ENCODE data around the gene SMG7.

The SMG7 gene

GRCh38 chr1:183483224-183483623 is 10.9 kb downstream of the SMG7 start:
- Histone ChIP-seq H3K27ac (no peak overlapping the region), H3K4me2 (no peak overlapping the region), H4K20me1 (peaks cover 88% of the 10 kb centered on the region), H3K4me1 (peaks cover 39% of the 10 kb centered on the region), H3K9me3 (no peaks in the 10 kb centered on the region), H3K27me3 (no peaks in the 10 kb centered on the region), H3K36me3 (peaks cover 30% of the 10 kb centered on the region), H3K9ac (no peak overlapping the region), H3K4me3 (no peak overlapping the region)
- TF ChIP-seq Cebpa-rat (IDR thresholded peaks at IDR 0.05): no peak

GRCh38 chr1:183484254-183484653 is 12.0 kb downstream of the SMG7 start:
- H3K4me1 ChIP-seq: peaks cover 28% of the 10 kb centered on the region
- H3K27ac ChIP-seq: no peak overlapping the region
- no peak overlapping the region for H3K4me3 ChIP-seq
- H3K36me3 ChIP-seq: peaks cover 30% of the 10 kb centered on the region
- H3K9me3 ChIP-seq: no peaks in the 10 kb centered on the region
- no peak overlapping the region for H3K9ac ChIP-seq
- peaks cover 98% of the 10 kb centered on the region for H4K20me1 ChIP-seq
- H3K4me2 ChIP-seq: no peak overlapping the region
- TF ChIP-seq Cebpa-rat (IDR thresholded peaks at IDR 0.05): no peak
- H3K27me3 ChIP-seq: no peaks in the 10 kb centered on the region

- no peak for TF ChIP-seq Cebpa-rat (IDR thresholded peaks at IDR 0.05)
- H3K4me1 ChIP-seq: peaks cover 22% of the 10 kb centered on the region
- no peaks in the 10 kb centered on the region for H3K9me3 ChIP-seq
- H3K4me3 ChIP-seq: no peak overlapping the region
- H3K4me2 ChIP-seq: no peak overlapping the region
- no peak overlapping the region for H3K9ac ChIP-seq
- peaks cover 100% of the 10 kb centered on the region for H4K20me1 ChIP-seq
- no peak overlapping the region for H3K27ac ChIP-seq
- H3K27me3 ChIP-seq: no peaks in the 10 kb centered on the region
- H3K36me3 ChIP-seq: peaks cover 30% of the 10 kb centered on the region
These were observed 12.6 kb downstream of the SMG7 start for GRCh38 chr1:183484851-183485250.

DNA sequence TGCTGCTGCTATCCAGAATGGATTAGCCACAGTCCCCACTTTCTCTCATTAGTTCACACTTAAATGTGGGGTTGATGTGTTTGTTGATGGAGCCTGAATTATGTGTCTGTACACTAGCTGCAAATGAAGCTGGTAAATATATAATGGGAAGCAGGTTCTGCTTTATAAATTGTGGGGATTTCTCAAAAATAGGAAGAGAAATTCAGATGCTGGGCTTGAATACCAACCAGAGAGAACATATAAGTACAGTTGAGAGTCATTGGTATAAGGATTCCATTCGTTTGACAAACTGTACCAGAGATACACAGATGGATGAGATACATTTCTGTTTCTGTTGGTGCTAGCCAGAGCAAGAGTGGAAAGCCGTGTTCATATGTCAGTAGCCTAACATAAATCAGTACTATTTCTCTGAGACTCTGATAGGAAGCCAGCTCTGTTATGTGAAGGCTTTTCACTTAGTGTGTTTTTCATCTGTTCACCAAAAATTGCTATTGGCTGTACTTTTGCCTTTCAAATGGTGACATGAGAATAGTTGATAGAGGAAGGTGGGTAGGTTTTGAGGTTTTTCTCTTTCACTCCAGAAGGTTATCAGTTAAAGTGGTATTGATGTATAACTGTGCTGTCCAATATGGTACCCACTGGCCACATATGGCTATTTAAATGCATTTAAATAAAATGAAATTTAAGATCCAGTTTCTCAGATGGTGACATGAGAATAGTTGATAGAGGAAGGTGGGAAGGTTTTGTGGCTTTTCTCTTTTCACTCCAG is 15.6 kb downstream of the SMG7 start:
- TF ChIP-seq Cebpa-rat (IDR thresholded peaks at IDR 0.05): no peak
- Histone ChIP-seq H3K36me3 (peaks cover 17% of the 10 kb centered on the region), H3K9ac (no peak overlapping the region), H3K4me1 (no peaks in the 10 kb centered on the region), H3K4me3 (no peak overlapping the region), H4K20me1 (peaks cover 100% of the 10 kb centered on the region), H3K27me3 (no peaks in the 10 kb centered on the region), H3K4me2 (no peak overlapping the region), H3K27ac (no peak overlapping the region), H3K9me3 (no peaks in the 10 kb centered on the region)

DNA sequence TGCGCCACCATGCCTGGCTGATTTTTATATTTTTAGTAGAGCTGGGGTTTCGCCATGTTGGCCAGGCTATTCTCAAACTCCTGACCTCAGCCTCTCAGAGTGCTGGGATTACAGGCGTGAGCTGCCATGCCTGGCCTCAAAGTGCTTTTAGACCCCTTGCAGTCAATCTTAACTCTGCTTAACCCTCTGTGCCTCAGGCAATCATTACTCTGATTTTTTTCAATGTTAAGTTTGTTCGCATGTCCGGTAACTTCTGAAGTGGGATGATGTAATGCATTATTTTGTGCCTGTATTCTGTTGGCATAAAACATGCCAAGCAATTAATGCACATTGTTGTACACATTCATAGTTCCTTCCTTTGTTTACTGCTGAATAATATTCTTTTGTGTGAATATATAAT is 18.6 kb downstream of the SMG7 start:
- Histone ChIP-seq H3K4me2 (no peak overlapping the region), H3K4me3 (no peak overlapping the region), H3K9ac (no peak overlapping the region), H4K20me1 (peaks cover 100% of the 10 kb centered on the region), H3K27ac (no peak overlapping the region), H3K9me3 (no peaks in the 10 kb centered on the region), H3K4me1 (peaks cover 16% of the 10 kb centered on the region), H3K27me3 (no peaks in the 10 kb centered on the region), H3K36me3 (peaks cover 17% of the 10 kb centered on the region)
- no peak for TF ChIP-seq Cebpa-rat (IDR thresholded peaks at IDR 0.05)

- no peak overlapping the region for H3K9ac ChIP-seq
- no peak overlapping the region for H3K4me2 ChIP-seq
- peaks cover 16% of the 10 kb centered on the region for H3K4me1 ChIP-seq
- no peaks in the 10 kb centered on the region for H3K27me3 ChIP-seq
- peaks cover 100% of the 10 kb centered on the region for H4K20me1 ChIP-seq
- no peak overlapping the region for H3K27ac ChIP-seq
- peaks cover 13% of the 10 kb centered on the region for H3K36me3 ChIP-seq
- TF ChIP-seq Cebpa-rat (IDR thresholded peaks at IDR 0.05): no peak
- H3K9me3 ChIP-seq: no peaks in the 10 kb centered on the region
- no peak overlapping the region for H3K4me3 ChIP-seq
These were observed 21.4 kb downstream of the SMG7 start for GRCh38 chr1:183493540-183494245.

GRCh38 chr1:183495420-183495819 is 23.1 kb downstream of the SMG7 start:
- Histone ChIP-seq H3K27ac (no peak overlapping the region), H4K20me1 (peaks cover 100% of the 10 kb centered on the region), H3K4me3 (no peak overlapping the region), H3K36me3 (peaks cover 14% of the 10 kb centered on the region), H3K4me1 (peaks cover 16% of the 10 kb centered on the region), H3K9me3 (no peaks in the 10 kb centered on the region), H3K9ac (no peak overlapping the region), H3K4me2 (no peak overlapping the region), H3K27me3 (no peaks in the 10 kb centered on the region)
- no peak for TF ChIP-seq Cebpa-rat (IDR thresholded peaks at IDR 0.05)

DNA sequence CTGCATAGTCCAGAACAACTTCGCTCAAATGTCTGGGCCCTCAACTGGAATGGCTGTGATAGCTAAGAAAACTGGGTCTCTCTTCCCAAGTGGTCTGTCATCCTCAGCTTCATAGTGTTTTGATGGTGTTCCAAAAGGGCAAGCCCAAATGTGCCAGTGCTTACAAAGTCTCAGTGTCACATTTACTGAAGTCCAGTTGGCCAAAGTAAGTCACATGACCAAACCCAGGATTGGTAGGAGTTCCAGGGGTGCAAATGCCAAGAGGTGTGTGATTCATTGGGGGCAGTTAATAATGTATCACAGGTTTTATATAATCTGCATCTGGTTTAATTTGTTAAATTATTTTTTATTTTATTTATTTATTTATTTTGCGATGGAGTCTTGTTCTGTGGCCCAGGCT is 24.9 kb downstream of the SMG7 start:
- Histone ChIP-seq H3K4me3 (no peak overlapping the region), H3K27ac (no peak overlapping the region), H3K9ac (no peak overlapping the region), H3K4me1 (peaks cover 16% of the 10 kb centered on the region), H4K20me1 (peaks cover 100% of the 10 kb centered on the region), H3K27me3 (no peaks in the 10 kb centered on the region), H3K4me2 (no peak overlapping the region), H3K9me3 (no peaks in the 10 kb centered on the region), H3K36me3 (peaks cover 14% of the 10 kb centered on the region)
- no peak for TF ChIP-seq Cebpa-rat (IDR thresholded peaks at IDR 0.05)

GRCh38 chr1:183498342-183498991 is 26.2 kb downstream of the SMG7 start:
- Histone ChIP-seq H3K36me3 (peaks cover 14% of the 10 kb centered on the region), H4K20me1 (peaks cover 100% of the 10 kb centered on the region), H3K9me3 (no peaks in the 10 kb centered on the region), H3K4me1 (peaks cover 15% of the 10 kb centered on the region), H3K27me3 (no peaks in the 10 kb centered on the region), H3K27ac (no peak overlapping the region), H3K4me2 (no peak overlapping the region), H3K9ac (no peak overlapping the region), H3K4me3 (no peak overlapping the region)
- no peak for TF ChIP-seq Cebpa-rat (IDR thresholded peaks at IDR 0.05)

Data from BLaER1 (cell line).